Measurements from ENCODE around the gene TOM1L2.

- TF ChIP-seq POLR2A (IDR thresholded peaks at IDR 0.05; ENCODE audit: low read depth, low read length) (no peak), SPI1 (IDR thresholded peaks at IDR 0.05; ENCODE audit: low read depth, low read length) (no peak), POLR2AphosphoS5 (IDR thresholded peaks at IDR 0.05; ENCODE audit: low read depth, low read length) (no peak)
These were observed 158.5 kb downstream of the TOM1L2 start for GRCh38 chr17:17813725-17814095.

Data from GM12891 (cell line).